Measurements from ENCODE around the gene TNFRSF1B.
A peak's percentile ranks its signal among the peaks of the same experiment; 100 is the strongest.

The TNFRSF1B gene

DNA sequence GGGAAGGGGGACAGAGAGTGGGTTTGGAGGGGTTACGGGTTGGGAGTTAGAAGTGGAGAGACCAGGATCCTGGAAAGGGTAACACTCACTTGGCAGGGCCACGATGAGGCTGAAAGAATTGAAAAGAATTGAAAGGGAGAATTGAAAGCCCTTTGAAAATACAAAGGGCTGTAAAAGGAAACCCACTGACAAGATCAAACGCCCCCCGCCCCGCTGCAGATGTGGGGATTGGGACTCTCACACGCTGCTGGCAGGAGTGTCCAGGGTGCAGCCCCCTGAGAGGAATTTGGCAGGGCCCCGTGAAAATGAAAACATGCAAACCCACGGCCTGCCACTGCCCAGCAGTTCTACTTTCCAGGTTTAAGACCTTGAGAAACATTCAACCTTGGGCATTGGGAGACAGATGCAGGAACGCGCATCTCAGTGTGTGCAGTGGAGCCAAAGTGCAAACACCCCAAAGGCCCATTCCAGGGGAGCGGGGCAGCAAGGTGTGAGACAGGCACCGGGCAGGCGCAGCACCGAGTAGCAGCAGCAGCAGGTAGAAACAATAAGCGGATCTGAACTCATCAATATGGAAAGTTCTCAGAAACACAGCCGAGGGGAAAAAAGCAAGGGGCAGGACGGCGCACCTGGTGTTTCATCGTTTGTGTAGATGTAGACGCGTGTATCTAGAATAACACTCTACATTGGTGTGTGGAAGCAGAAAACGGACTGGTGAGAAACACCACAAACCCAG is 8.3 kb upstream of the TNFRSF1B start:
- no peak for DNase-seq (ENCODE audit: low read depth)

DNA sequence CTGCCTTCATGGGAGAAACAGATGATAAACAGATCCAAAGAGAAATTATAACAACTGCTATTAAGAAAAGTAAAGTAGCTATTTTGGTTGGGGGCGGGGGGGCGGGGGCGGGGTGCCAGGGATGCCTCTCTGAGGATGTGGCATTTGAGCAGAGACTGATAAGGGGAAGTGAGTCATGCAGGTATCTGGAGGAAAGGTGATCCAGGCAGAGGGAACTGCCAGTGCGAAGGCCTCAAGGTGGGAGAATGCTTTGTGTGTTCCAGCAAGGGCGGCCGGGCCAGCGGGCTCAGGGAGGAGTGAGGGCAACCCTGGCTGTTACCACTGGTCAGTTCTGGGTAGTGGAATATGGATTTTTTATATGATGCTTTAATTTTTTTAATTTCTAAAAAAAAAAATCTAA is 7.0 kb upstream of the TNFRSF1B start:
- no peak for DNase-seq (ENCODE audit: low read depth)

DNA sequence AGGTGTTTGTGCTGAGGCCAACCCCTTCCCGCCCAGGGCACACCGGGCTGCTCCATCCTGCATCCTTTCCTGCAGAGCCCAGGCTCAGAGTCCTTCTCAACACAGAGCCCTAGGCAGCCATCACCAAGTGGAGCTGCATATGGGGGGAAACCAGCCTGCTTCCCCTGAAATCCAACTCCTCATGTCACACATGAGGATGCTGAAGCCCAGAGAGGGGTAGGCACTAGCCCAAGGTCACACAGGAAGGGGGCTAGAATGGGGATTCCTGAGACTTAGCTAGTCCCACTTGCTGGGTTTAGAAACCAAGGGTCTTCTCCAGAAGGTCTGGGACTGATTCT is 5.5 kb upstream of the TNFRSF1B start:
- no peak for DNase-seq (ENCODE audit: low read depth)

DNA sequence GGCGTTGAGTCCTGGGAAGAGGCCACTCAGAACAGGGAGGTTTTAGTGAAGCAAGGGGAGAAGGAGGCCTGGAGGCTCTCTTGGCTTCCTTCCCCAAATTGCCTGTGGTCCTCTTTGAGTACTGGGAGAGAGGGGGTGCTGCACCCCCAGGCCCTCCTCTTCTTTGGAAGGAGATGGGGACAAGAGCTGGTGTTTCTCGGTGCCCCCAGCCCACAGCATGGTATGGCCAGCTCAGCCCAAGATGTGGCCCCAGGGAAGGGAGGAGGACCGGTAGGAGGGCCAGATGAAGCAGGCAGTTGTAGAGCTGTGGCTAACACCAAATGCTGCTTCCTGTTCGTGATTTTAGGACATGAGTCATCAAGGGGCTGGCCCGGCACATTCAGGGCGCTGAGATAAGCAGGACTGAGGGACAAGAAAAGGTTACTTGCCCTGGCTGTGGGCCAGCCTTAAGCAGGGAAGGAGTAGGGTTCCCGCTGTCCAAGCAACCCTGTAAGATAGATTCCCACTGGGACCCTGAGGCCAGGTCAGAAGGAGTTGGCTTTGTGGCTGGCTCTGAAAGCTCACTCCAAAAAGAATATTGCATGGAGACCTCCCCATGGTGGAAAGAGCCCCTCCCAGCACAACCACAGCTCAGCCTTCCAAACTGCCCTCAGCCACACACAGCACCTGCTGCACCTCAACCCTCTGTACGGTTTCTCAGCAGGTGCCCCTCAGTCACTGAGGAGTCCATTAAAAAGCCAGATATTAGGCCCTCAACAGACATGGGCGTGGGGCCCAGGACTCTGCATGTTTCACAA is 4.9 kb upstream of the TNFRSF1B start:
- peak; percentile 69 for DNase-seq (ENCODE audit: low read depth)

GRCh38 chr1:12162459-12163137 is 4.2 kb upstream of the TNFRSF1B start:
- DNase-seq (ENCODE audit: low read depth): no peak

DNA sequence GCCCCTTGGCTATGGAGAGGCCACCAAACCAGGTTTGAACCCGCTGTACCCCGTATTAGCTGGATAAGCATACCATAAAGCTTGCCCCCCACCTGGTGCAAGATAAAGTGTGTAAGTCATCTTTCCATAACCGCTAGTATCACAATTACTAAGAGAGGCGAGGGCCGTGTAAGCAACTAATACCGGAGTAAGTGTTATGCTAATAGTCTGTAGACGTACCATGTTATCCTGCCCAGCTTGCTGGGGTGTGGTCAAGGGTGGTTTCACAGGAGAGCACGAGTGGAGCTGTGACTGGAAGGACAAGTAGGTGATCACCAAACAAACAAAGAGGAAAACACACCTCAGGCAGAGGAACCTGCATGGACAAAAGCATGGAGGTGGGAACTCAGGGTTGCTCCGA is 3.6 kb upstream of the TNFRSF1B start:
- DNase-seq (ENCODE audit: low read depth): no peak

DNA sequence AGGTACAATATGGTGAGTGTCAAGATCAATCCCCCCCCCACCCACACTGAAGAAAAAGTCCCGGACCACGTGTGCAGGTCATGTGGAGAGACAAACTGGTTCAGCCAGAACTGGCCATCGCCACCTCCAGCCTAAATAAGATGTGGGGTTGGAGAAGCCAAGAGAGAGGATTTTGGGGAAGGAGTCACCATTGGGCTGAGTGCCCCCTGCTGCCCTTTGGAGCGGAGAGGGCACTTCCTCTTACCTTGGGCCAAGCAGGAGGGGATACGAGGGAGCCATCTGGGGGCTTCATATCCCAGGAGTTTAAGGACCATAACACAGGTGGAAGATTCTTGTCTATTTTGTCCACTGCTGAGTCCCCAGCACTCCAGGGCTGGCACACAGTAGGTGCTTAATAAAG is 2.6 kb upstream of the TNFRSF1B start:
- no peak for DNase-seq (ENCODE audit: low read depth)

DNA sequence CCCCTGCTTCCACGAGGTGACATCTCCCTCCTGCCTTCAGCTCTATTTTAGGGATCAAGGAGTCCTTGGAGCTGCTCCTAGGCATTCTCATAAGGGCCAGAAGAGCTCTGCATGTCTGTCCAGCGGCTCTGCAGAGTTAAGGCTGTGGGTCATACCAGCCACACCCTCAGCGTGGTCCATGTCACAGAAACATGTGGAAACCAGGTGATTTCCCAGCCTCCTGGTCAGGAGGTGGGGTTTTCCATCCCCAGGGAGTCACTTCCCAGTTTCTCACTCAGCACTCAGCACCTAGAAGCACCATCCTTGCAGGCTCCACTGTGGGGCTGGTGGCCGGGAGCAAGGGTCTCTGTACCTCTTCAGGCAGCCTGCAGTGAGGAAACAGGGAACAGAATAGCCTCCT is 1.4 kb upstream of the TNFRSF1B start:
- no peak for DNase-seq (ENCODE audit: low read depth)

GRCh38 chr1:12167493-12168429 is 970 bp downstream of the TNFRSF1B start:
- no peak for DNase-seq (ENCODE audit: low read depth)

DNA sequence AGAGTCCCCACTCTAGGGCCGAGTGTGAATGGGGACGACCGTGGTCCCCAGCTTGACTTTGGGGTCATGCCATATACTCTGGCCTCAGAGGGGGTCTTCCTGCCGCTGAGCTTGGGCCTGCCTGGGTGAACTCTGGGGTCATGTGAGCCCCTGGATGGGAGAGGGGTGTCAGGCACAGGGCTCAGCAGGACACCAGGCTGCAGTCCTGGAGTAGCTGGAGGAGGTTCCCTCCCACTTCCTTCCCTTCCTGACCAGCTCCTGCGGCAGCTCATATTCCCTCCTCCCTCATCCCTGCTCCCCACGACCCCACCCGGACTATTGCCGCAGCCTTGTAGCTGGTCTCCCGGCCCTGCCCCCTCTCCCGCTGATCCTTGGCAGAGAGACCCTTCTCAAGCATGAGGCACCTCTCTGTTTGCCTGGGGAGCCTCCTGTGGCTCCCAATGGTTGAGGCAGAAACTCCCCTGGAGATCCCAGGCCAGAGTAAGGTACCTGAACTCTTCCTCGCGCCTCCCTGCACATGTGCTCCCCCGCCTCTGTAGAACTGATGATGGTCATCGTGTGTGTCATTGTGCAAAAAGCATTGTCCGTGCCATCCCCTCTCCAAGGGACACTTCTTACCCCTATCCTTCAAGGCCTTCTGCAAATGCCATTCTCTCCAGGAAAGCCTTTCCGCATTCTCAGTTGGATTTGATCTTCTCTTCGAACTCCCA is 1.8 kb downstream of the TNFRSF1B start:
- no peak for DNase-seq (ENCODE audit: low read depth)

- DNase-seq (ENCODE audit: low read depth): no peak
Measured at GRCh38 chr1:12169442-12170135, 2.8 kb downstream of the TNFRSF1B start.

- no peak for DNase-seq (ENCODE audit: low read depth)
Measured at GRCh38 chr1:12170263-12170671, 3.5 kb downstream of the TNFRSF1B start.

- no peak for DNase-seq (ENCODE audit: low read depth)
Measured at GRCh38 chr1:12171206-12172041, 4.6 kb downstream of the TNFRSF1B start.

GRCh38 chr1:12172042-12172851 is 5.5 kb downstream of the TNFRSF1B start:
- DNase-seq (ENCODE audit: low read depth): no peak

GRCh38 chr1:12173041-12173509 is 6.3 kb downstream of the TNFRSF1B start:
- DNase-seq (ENCODE audit: low read depth): no peak

GRCh38 chr1:12173631-12174121 is 6.9 kb downstream of the TNFRSF1B start:
- no peak for DNase-seq (ENCODE audit: low read depth)

DNA sequence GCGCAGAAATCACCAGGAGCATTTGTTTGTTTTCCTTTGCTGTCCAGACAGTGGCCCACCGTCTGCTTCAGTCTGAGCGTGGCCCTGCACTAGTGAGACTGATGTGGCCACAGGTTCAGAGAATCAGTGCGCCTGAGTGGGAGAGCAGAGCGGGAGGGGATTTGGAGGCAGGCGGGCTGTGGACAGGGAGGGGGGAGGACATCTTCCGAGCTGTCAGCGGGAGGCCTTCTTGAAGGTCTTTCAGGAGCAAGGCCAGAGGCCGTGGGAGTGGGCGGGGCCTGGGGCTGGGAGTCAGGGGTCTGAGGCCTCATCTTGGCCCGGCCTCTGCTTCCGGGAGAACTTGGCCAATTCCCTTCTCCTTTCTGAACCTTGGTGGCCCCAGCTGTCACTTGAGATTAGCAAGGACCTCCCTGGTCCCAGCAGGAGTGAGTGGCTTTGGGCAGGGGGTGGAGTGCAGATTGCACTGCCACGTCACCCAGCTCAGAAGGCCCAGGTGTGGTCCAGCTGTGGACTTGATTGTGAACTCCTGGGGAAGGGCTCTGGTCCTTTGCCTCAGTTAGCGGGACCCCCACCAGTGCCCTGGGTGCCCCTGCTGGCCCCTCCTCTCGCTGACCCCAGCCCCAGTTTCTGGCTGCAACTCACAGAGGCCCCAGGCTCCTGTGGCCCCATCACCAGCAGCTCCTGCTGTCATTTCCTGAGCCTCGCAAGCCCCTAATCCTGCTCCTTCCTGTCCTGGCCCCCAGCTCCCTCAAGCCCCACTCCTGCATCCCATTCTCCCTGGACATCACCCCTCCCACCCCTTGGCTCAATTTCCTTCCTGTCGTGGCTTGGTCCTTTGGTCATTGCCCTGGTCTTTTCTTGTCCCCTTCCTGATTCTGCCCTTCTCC is 8.4 kb downstream of the TNFRSF1B start:
- DNase-seq (ENCODE audit: low read depth): no peak
